Measurements from ENCODE around the gene SMNDC1.

GRCh38 chr10:110252151-110252550, 52.6 kb downstream of the SMNDC1 start:
- TF ChIP-seq CTCF (IDR thresholded peaks at IDR 0.05) (no peak), EP300 (IDR thresholded peaks at IDR 0.05) (no peak), POLR2A (IDR thresholded peaks at IDR 0.05) (no peak)

All from tibial nerve (tissue), 4 donors.